Endothelial cell (in vitro differentiated cells): ENCODE measurements around the gene PRKCA. TPM values are rescaled to one million over a fixed set of nuclear protein-coding genes. Genes with fewer than 3 reads are reported as not detected.

ENCODE experiments used
- DNase-seq: peaks from one replicate; pipeline ENCODE4 v3.0.0; 2021; ENCODE audit warnings: low spot score
- H3K27ac Mint-ChIP-seq: one replicate; pipeline ENCODE4 v1.8.0; 2021; ENCODE audit warnings: mixed read lengths, inconsistent platforms; ENCODE audit not compliant: unreplicated experiment
- H3K27me3 Mint-ChIP-seq: one replicate; pipeline ENCODE4 v1.8.0; 2021; ENCODE audit warnings: mild to moderate bottlenecking, moderate library complexity, mixed read lengths, inconsistent platforms; ENCODE audit not compliant: unreplicated experiment
- H3K36me3 Mint-ChIP-seq: one replicate; pipeline ENCODE4 v1.8.0; 2021; ENCODE audit warnings: mild to moderate bottlenecking, low read depth, mixed read lengths, inconsistent platforms; ENCODE audit not compliant: unreplicated experiment
- H3K4me1 Mint-ChIP-seq: one replicate; pipeline ENCODE4 v1.8.0; 2021; ENCODE audit warnings: mild to moderate bottlenecking, mixed read lengths, inconsistent platforms; ENCODE audit not compliant: unreplicated experiment
- H3K4me3 Mint-ChIP-seq: one replicate; pipeline ENCODE4 v1.8.0; 2021; ENCODE audit warnings: mild to moderate bottlenecking, mixed read lengths, inconsistent platforms; ENCODE audit not compliant: unreplicated experiment
- H3K9me3 Mint-ChIP-seq: one replicate; pipeline ENCODE4 v1.8.0; 2021; ENCODE audit warnings: mixed read lengths, inconsistent platforms; ENCODE audit not compliant: unreplicated experiment
- total RNA-seq: library from RNA; stranded (reverse); fragmentation: NEBNext Ultra II Directional; extraction: Animal tissue kit (Norgen Biotek cat#: 25700); gene quantifications from one replicate; pipeline ENCODE4 v1.2.1, GENCODE V29; 2021; ENCODE audit not compliant: unreplicated experiment
- TF ChIP-seq, protein P1 (sequence below): fragments of 200-600 bp; sonication (generic); IDR thresholded peaks from one replicate; pipeline ENCODE4 v1.5.0; 2021; ENCODE audit warnings: antibody characterized with exemption; ENCODE audit not compliant: unreplicated experiment

Gene PRKCA
- total RNA-seq, 1 donor from 2014 or later = 2.1 TPM

DNA sequence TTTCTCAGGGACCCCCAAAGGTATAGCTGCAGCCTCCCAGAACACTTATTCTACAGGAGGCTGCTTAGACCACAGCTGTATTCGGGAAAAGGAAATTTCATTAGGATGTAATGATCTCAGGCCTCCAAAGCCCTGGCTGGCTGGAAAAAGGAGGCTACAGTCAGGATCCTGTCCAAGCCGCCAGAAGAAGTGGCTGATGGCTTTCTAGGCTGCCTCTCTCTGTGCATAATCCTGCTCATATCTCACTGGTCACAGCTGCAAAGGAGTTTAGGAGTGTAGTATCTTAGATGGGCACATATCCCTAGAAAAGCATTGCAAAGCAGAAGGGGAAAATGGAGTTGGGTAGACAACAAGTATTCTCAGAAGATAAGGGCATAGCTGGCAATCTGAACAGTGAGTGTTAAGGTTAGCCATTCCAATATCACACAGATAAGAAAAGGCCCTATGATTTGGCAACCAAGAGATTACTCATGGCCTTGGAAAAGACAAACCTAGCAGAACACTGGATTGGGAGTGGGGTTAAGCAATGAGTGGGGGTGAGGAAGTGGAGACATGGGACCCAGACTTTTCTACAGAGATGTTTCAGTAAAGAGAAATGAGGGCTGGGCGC, 26.0 kb upstream of the PRKCA start:
- no peaks in the 10 kb centered on the region for H3K36me3 Mint-ChIP-seq
- no peak overlapping the region for H3K4me3 Mint-ChIP-seq
- no peaks in the 10 kb centered on the region for H3K4me1 Mint-ChIP-seq
- no peak for DNase-seq
- H3K27ac Mint-ChIP-seq = no peak overlapping the region
- no peaks in the 10 kb centered on the region for H3K9me3 Mint-ChIP-seq
- TF ChIP-seq, protein P1, sequence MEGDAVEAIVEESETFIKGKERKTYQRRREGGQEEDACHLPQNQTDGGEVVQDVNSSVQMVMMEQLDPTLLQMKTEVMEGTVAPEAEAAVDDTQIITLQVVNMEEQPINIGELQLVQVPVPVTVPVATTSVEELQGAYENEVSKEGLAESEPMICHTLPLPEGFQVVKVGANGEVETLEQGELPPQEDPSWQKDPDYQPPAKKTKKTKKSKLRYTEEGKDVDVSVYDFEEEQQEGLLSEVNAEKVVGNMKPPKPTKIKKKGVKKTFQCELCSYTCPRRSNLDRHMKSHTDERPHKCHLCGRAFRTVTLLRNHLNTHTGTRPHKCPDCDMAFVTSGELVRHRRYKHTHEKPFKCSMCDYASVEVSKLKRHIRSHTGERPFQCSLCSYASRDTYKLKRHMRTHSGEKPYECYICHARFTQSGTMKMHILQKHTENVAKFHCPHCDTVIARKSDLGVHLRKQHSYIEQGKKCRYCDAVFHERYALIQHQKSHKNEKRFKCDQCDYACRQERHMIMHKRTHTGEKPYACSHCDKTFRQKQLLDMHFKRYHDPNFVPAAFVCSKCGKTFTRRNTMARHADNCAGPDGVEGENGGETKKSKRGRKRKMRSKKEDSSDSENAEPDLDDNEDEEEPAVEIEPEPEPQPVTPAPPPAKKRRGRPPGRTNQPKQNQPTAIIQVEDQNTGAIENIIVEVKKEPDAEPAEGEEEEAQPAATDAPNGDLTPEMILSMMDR = no peak
- H3K27me3 Mint-ChIP-seq = peaks cover 2% of the 10 kb centered on the region

DNA sequence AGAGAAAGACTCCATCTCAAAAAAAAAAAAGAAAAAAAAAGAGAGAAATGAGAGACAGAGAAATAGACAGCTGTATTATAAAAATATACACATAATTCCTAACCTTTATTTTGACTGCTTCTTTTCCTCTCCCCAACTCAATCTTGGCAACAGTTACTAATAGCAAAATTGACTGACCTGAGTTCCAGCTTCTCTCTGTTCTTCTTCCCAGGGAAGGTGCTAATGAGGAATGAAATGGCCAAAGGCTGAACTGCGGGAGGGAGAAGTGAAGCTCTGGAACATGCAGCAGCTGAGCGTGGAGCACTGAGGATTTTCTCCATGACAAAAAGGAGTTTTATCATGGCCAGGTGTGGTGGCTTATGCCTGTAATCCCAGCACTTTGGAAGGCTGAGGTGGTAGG, 25.2 kb upstream of the PRKCA start:
- Mint-ChIP-seq H3K27me3 (peaks cover 2% of the 10 kb centered on the region), H3K4me1 (no peaks in the 10 kb centered on the region), H3K4me3 (no peak overlapping the region), H3K36me3 (no peaks in the 10 kb centered on the region), H3K9me3 (no peaks in the 10 kb centered on the region), H3K27ac (no peak overlapping the region)
- no peak for DNase-seq
- TF ChIP-seq, protein P1 = no peak

DNA sequence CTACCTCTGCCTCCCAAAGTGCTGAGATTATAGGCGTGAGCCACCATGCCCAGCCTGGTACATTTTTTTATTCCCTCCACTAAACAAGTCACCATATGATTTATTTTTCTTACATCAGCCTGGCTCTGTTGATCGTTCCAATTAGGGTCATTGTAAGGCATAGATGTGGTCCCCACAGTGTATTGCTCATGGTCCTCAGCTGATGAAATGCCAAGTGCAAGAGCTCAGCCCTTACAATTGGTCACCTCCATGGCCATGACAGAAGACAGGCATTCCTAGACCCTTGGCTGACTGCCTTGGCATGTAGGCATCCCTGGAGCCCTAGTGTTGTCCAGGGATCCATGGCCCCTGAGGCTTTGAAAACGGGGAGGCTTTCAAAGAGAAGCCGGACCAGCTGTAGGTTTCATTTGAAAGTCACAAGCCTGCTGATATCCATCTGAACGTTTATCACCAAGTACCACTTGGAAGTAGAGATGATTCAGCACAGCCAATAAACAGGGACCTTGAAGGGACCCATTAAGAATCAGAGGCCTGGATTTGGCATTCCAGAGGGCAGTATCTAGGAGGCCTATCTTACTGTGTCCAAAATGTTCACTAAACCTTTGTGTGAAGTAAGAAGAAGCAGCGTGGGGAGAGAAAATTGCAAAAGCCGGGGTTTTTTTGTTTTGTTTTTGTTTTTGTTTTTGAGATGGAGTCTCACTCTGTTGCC, 20.6 kb upstream of the PRKCA start:
- Mint-ChIP-seq H3K27me3 (peaks cover 3% of the 10 kb centered on the region), H3K36me3 (no peaks in the 10 kb centered on the region), H3K27ac (no peak overlapping the region), H3K4me3 (no peak overlapping the region), H3K9me3 (no peaks in the 10 kb centered on the region), H3K4me1 (peaks cover 16% of the 10 kb centered on the region)
- DNase-seq = no peak
- TF ChIP-seq, protein P1 = no peak

DNA sequence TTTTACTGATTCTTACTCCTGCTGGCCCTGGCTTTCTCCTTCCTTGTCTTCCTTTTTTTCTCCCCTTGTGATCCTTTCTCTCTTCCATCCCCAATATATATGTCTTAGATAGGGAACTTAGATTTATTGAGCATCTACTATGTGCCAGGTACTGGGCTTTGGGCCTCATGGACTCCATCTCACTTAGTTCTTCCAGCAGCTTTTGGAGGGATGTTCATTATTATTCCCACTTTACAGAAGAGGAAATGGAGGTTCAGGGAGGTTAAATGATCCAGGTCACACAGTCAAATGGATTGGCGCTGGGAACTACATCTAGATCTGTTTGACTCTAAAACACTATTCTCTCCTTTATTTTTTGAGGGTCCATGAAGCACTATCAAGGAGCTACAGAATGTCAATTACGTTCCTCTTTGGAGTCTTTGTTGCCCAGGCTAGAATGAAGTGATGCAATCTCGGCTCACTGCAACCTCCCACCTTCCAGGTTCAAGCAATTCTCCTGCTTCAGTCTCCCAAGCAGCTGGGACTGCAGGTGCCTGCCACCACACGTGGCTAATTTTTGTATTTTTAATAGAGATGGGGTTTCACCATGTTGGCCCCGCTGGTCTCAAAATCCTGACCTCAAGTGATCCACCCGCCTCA, 19.0 kb upstream of the PRKCA start:
- Mint-ChIP-seq H3K4me3 (no peak overlapping the region), H3K36me3 (no peaks in the 10 kb centered on the region), H3K9me3 (no peaks in the 10 kb centered on the region), H3K27ac (no peak overlapping the region), H3K4me1 (peaks cover 23% of the 10 kb centered on the region), H3K27me3 (peaks cover 3% of the 10 kb centered on the region)
- TF ChIP-seq, protein P1 = no peak
- DNase-seq = no peak

DNA sequence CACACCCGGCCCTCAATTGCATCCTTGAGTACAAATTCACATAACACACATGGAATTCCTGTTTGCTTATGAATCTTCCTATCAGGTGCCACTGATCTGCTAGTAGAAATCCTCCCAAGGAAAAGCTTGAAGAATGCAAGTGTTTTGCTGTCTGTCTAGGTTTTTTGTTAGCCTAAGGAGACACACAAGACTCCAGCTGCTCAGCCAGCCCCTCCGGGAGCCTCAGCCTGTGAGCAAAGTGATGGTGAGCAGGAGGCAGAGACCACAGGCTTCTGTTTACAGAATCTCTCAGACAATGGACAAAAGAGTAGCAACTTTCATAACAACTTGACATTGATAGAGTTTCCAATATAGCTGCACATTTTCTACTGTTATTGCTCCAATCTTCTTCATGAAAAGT, 18.4 kb upstream of the PRKCA start:
- Mint-ChIP-seq H3K9me3 (no peaks in the 10 kb centered on the region), H3K27me3 (peaks cover 3% of the 10 kb centered on the region), H3K27ac (no peak overlapping the region), H3K36me3 (no peaks in the 10 kb centered on the region), H3K4me3 (no peak overlapping the region), H3K4me1 (peaks cover 23% of the 10 kb centered on the region)
- DNase-seq = no peak
- TF ChIP-seq, protein P1 = no peak
